Measurements from ENCODE around the gene ESR1.

- TF ChIP-seq CTCF (IDR thresholded peaks at IDR 0.05; ENCODE audit: extremely low read depth in 1 of 2, insufficient read depth in 1 of 2, low read depth in 1 of 2, low read length in 2 of 2) (no peak), POLR2A (IDR thresholded peaks at IDR 0.05; ENCODE audit: low read depth, low read length) (no peak), POLR2AphosphoS5 (IDR thresholded peaks at IDR 0.05; ENCODE audit: insufficient read depth, low read depth, low read length) (no peak), EZH2 (IDR thresholded peaks at IDR 0.05; ENCODE audit: borderline replicate concordance, low read depth, low read length, severe bottlenecking) (no peak), FOS (IDR thresholded peaks at IDR 0.05; ENCODE audit: borderline replicate concordance, insufficient read depth, low read length) (no peak), JUN (IDR thresholded peaks at IDR 0.05; ENCODE audit: borderline replicate concordance, insufficient read depth, insufficient read length, low read depth) (no peak), MYC (IDR thresholded peaks at IDR 0.05; ENCODE audit: low read depth, low read length) (no peak), MAX (IDR thresholded peaks at IDR 0.05; ENCODE audit: insufficient read depth, insufficient read length) (no peak), GATA2 (IDR thresholded peaks at IDR 0.05; ENCODE audit: insufficient read depth, insufficient read length, low read depth, low read length) (no peak)
Observed at GRCh38 chr6:151998784-151999183, 191.3 kb downstream of the ESR1 start.
